HEK293 (cell line): ENCODE results near the gene LRRC59.

Experiments used
- CTCF ChIA-PET: fragments of 350-600 bp; formaldehyde crosslinking; extraction: SDS; loops from one replicate; lab custom pipeline; 2021; ENCODE audit warnings: antibody characterized with exemption; lab: Yijun Ruan, JAX
- POLR2A ChIA-PET: fragments of 300-600 bp; formaldehyde crosslinking; extraction: SDS; loops from one replicate; lab custom pipeline; 2020; ENCODE audit warnings: antibody characterized with exemption, inconsistent platforms; lab: Yijun Ruan, JAX
- H3K27ac ChIP-seq: fragments of 200-500 bp; sonication (Bioruptor generic); 2 replicates; pipeline ENCODE4 v1.5.1; 2014; ENCODE audit warnings: low read depth, low read length, control low read depth, inconsistent platforms; ENCODE audit errors: extremely low read depth
- H3K36me3 ChIP-seq, 2 experiments: fragments of 200-500 bp in 1 of 2; sonication (Bioruptor generic) in 1 of 2; 1 replicate in 1 of 2; 2 replicates in 1 of 2; pipeline ENCODE4 v1.5.1; 2014 to 2017; ENCODE audit warnings: inconsistent platforms in 2 of 2, low read length in 2 of 2; ENCODE audit not compliant: control insufficient read depth in 2 of 2, insufficient read depth in 1 of 2
- H3K4me1 ChIP-seq: fragments of 200-500 bp; sonication (Bioruptor generic); 2 replicates; pipeline ENCODE4 v1.5.1; 2014; ENCODE audit warnings: mild to moderate bottlenecking, low read length, inconsistent platforms; ENCODE audit not compliant: control insufficient read depth, insufficient read depth
- H3K4me3 ChIP-seq: 2 replicates; pipeline ENCODE4 v1.5.1; 2011; ENCODE audit warnings: low read depth, mild to moderate bottlenecking, control low read depth, low read length, moderate library complexity
- H3K9me3 ChIP-seq: fragments of 200-500 bp; sonication (Bioruptor generic); 2 replicates; pipeline ENCODE4 v1.5.1; 2014; ENCODE audit warnings: low read depth, low read length, inconsistent platforms; ENCODE audit not compliant: control insufficient read depth, insufficient read depth
- BCL11B ChIP-seq: fragments of 450-650 bp; formaldehyde crosslinking; IDR thresholded peaks from 2 replicates; pipeline ENCODE4 v1.5.1; 2016; ENCODE audit warnings: low read depth, missing biosample characterization, missing genetic modification characterization
- FEZF1 ChIP-seq: fragments of 450-650 bp; formaldehyde crosslinking; IDR thresholded peaks from 2 replicates; pipeline ENCODE4 v1.5.1; 2016; ENCODE audit warnings: missing biosample characterization, missing genetic modification characterization
- WT1 ChIP-seq: fragments of 450-650 bp; formaldehyde crosslinking; IDR thresholded peaks from 2 replicates; pipeline ENCODE4 v1.5.1; 2016; ENCODE audit warnings: missing biosample characterization, missing genetic modification characterization
- ZBTB7A ChIP-seq: fragments of 450-650 bp; formaldehyde crosslinking; IDR thresholded peaks from 2 replicates; pipeline ENCODE4 v1.5.1; 2016; ENCODE audit warnings: low read depth, missing biosample characterization, missing genetic modification characterization
- ZBTB8A ChIP-seq: fragments of 450-650 bp; formaldehyde crosslinking; IDR thresholded peaks from 2 replicates; pipeline ENCODE4 v1.5.1; 2016; ENCODE audit warnings: missing biosample characterization, missing genetic modification characterization
- ZFHX2 ChIP-seq: fragments of 450-650 bp; formaldehyde crosslinking; conservative IDR thresholded peaks from 2 replicates; pipeline ENCODE4 v1.5.1; 2016; ENCODE audit warnings: missing biosample characterization, missing genetic modification characterization
- ZFP3 ChIP-seq: fragments of 450-650 bp; formaldehyde crosslinking; IDR thresholded peaks from 2 replicates; pipeline ENCODE4 v1.5.1; 2016; ENCODE audit warnings: low read depth, missing biosample characterization, missing genetic modification characterization
- ZFP37 ChIP-seq: fragments of 450-650 bp; formaldehyde crosslinking; IDR thresholded peaks from 2 replicates; pipeline ENCODE4 v1.5.1; 2016; ENCODE audit warnings: missing biosample characterization, missing genetic modification characterization
- ZNF140 ChIP-seq: fragments of 450-650 bp; formaldehyde crosslinking; IDR thresholded peaks from 2 replicates; pipeline ENCODE4 v1.5.1; 2016; ENCODE audit warnings: missing biosample characterization, missing genetic modification characterization
- ZNF18 ChIP-seq: fragments of 450-650 bp; formaldehyde crosslinking; IDR thresholded peaks from 2 replicates; pipeline ENCODE4 v1.5.1; 2016; ENCODE audit warnings: missing biosample characterization, missing genetic modification characterization
- ZNF221 ChIP-seq: fragments of 450-650 bp; formaldehyde crosslinking; IDR thresholded peaks from 2 replicates; pipeline ENCODE4 v1.5.1; 2017; ENCODE audit warnings: missing biosample characterization, missing genetic modification characterization, borderline replicate concordance
- ZNF354C ChIP-seq: fragments of 450-650 bp; formaldehyde crosslinking; IDR thresholded peaks from 2 replicates; pipeline ENCODE4 v1.5.1; 2016; ENCODE audit warnings: missing biosample characterization, missing genetic modification characterization, low read depth, borderline replicate concordance
- ZNF416 ChIP-seq: fragments of 450-650 bp; formaldehyde crosslinking; IDR thresholded peaks from 2 replicates; pipeline ENCODE4 v1.5.1; 2016; ENCODE audit warnings: missing biosample characterization, missing genetic modification characterization
- ZNF488 ChIP-seq: fragments of 450-650 bp; formaldehyde crosslinking; IDR thresholded peaks from 2 replicates; pipeline ENCODE4 v1.5.1; 2016; ENCODE audit warnings: missing biosample characterization, missing genetic modification characterization
- ZNF600 ChIP-seq: fragments of 450-650 bp; formaldehyde crosslinking; IDR thresholded peaks from 2 replicates; pipeline ENCODE4 v1.5.1; 2016; ENCODE audit warnings: missing biosample characterization, missing genetic modification characterization
- ZNF701 ChIP-seq: fragments of 450-650 bp; formaldehyde crosslinking; IDR thresholded peaks from 2 replicates; pipeline ENCODE4 v1.5.1; 2016; ENCODE audit warnings: missing biosample characterization, missing genetic modification characterization
- ZNF792 ChIP-seq: fragments of 450-650 bp; formaldehyde crosslinking; IDR thresholded peaks from 2 replicates; pipeline ENCODE4 v1.5.1; 2016; ENCODE audit warnings: missing biosample characterization, missing genetic modification characterization
- TF ChIP-seq, protein P1 (sequence below): fragments of 450-650 bp; IDR thresholded peaks from 2 replicates; pipeline ENCODE4 v1.5.1; 2018; ENCODE audit warnings: missing biosample characterization, mild to moderate bottlenecking, missing genetic modification characterization

The LRRC59 gene

GRCh38 chr17:50430821-50431618 is 33.7 kb upstream of the LRRC59 start (continued):
- TF ChIP-seq, protein P1, sequence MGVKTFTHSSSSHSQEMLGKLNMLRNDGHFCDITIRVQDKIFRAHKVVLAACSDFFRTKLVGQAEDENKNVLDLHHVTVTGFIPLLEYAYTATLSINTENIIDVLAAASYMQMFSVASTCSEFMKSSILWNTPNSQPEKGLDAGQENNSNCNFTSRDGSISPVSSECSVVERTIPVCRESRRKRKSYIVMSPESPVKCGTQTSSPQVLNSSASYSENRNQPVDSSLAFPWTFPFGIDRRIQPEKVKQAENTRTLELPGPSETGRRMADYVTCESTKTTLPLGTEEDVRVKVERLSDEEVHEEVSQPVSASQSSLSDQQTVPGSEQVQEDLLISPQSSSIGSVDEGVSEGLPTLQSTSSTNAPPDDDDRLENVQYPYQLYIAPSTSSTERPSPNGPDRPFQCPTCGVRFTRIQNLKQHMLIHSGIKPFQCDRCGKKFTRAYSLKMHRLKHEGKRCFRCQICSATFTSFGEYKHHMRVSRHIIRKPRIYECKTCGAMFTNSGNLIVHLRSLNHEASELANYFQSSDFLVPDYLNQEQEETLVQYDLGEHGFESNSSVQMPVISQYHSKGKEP (tag by site-specific recombination), result peak; percentile 34
- TF ChIP-seq ZNF701 (tag by site-specific recombination), result no peak

DNA sequence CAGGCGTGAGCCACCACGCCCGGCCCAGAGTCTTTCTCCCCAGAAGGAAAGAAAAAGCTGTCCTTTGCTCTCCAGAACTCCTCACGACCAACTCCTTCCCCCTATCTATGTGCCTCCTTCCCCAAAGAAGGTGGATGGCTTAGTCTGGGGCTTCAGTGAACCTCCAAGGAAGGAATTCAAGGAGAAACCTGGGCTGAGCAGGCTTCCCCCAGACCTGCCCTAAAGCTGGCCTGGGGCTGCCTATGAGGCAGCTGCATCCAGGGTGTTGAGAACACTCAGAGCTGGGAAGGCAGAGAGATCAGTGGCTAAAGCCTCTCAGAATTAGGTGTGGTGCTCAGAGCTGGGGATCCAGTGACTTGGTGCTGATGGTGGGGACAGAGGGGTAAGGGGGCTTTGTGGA is 32.5 kb upstream of the LRRC59 start:
- H3K36me3 ChIP-seq, result peaks cover 4 to 15% of the 10 kb centered on the region in 2 experiments; a peak in 2 of 3 replicates
- POLR2A ChIA-PET, result interaction anchor here (0.6 to 1.3 kb wide), 2 partner anchors 9 to 37 kb away, joined by 5 to 6 read pairs; no protein-coding TSS in a partner anchor
- CTCF ChIA-PET, result interaction anchor here (1.1 to 9.9 kb wide), 2 partner anchors 32 to 50 kb away, joined by 3 to 71 read pairs; partner anchors contain the start of gene LRRC59
- no peaks in the 10 kb centered on the region for H3K9me3 ChIP-seq
- no peak overlapping the region for H3K4me3 ChIP-seq
- TF ChIP-seq ZFHX2 (tag by site-specific recombination) (no peak), ZNF600 (tag by site-specific recombination) (no peak), WT1 (tag by site-specific recombination) (no peak), ZNF18 (tag by site-specific recombination) (no peak), ZNF140 (tag by site-specific recombination) (no peak), ZNF701 (tag by site-specific recombination) (no peak), ZNF488 (tag by site-specific recombination) (no peak), ZNF221 (tag by site-specific recombination) (no peak), ZNF416 (tag by site-specific recombination) (no peak), ZNF792 (tag by site-specific recombination) (no peak), BCL11B (tag by site-specific recombination) (no peak), ZFP3 (tag by site-specific recombination) (no peak), ZNF354C (tag by site-specific recombination) (no peak), ZFP37 (tag by site-specific recombination) (no peak), ZBTB8A (tag by site-specific recombination) (no peak), FEZF1 (tag by site-specific recombination) (no peak), ZBTB7A (tag by site-specific recombination) (no peak)
- H3K4me1 ChIP-seq, result peaks cover 7% of the 10 kb centered on the region; the same call in 1 of the 2 replicates
- no peak overlapping the region for H3K27ac ChIP-seq
